GM12865 (cell line): Measurements from ENCODE around the gene DRD2.

Experiments
- DNase-seq: peaks from one replicate; pipeline ENCODE4 v3.0.0; 2010; ENCODE audit warnings: low read depth
- H3K4me3 ChIP-seq: 2 replicates; pipeline ENCODE4 v1.5.1; 2011; ENCODE audit warnings: mild to moderate bottlenecking, low read depth, low read length, control low read depth
- CTCF ChIP-seq: IDR thresholded peaks from 2 replicates; pipeline ENCODE4 v1.5.1; 2011; ENCODE audit warnings: low read length, control low read depth, low read depth, inconsistent platforms; ENCODE audit not compliant: insufficient read depth; ENCODE audit errors: missing control alignments

DRD2 gene

GRCh38 chr11:113461639-113462038 lies 13.6 kb downstream of the DRD2 start:
- no peak for DNase-seq
- TF ChIP-seq CTCF = no peak
- H3K4me3 ChIP-seq = no peak overlapping the region

GRCh38 chr11:113460469-113460868 lies 14.7 kb downstream of the DRD2 start:
- TF ChIP-seq CTCF = no peak
- H3K4me3 ChIP-seq = no peak overlapping the region
- DNase-seq = no peak

- H3K4me3 ChIP-seq = no peak overlapping the region
- no peak for DNase-seq
- no peak for TF ChIP-seq CTCF
Observed at GRCh38 chr11:113458189-113458588, 17.0 kb downstream of the DRD2 start.

- TF ChIP-seq CTCF = no peak
- no peak overlapping the region for H3K4me3 ChIP-seq
- no peak for DNase-seq
Observed at GRCh38 chr11:113457784-113458183, 17.4 kb downstream of the DRD2 start.

- DNase-seq = no peak
- no peak overlapping the region for H3K4me3 ChIP-seq
- no peak for TF ChIP-seq CTCF
Observed at GRCh38 chr11:113454455-113454854, 20.7 kb downstream of the DRD2 start.

- DNase-seq = no peak
- no peak for TF ChIP-seq CTCF
- no peak overlapping the region for H3K4me3 ChIP-seq
Observed at GRCh38 chr11:113449743-113450142, 25.5 kb downstream of the DRD2 start.

GRCh38 chr11:113448316-113448677 lies 26.9 kb downstream of the DRD2 start:
- H3K4me3 ChIP-seq = no peak overlapping the region
- TF ChIP-seq CTCF = no peak
- DNase-seq = no peak
